ENCODE data around the gene TSFM. TPM values are rescaled to one million over a fixed set of nuclear protein-coding genes. Genes with fewer than 3 reads are reported as not detected.

TSFM gene
- total RNA-seq, 1 experiment from 2014 or later = 48.7 TPM

GRCh38 chr12:57813111-57813970 lies 30.8 kb downstream of the TSFM start:
- TF ChIP-seq NFATC4 (CRISPR knock-in tag; IDR thresholded peaks at IDR 0.05) = no peak
- TF ChIP-seq ZNF138 (CRISPR knock-in tag; conservative IDR thresholded peaks at IDR 0.05) = no peak
- TF ChIP-seq JUN (CRISPR knock-in tag; IDR thresholded peaks at IDR 0.05) = no peak
- TF ChIP-seq PRRX2 (CRISPR knock-in tag; IDR thresholded peaks at IDR 0.05) = no peak
- TF ChIP-seq ATF2 (CRISPR knock-in tag; IDR thresholded peaks at IDR 0.05; ENCODE audit: borderline replicate concordance, low read depth) = no peak
- no peak for TF ChIP-seq RELA (CRISPR knock-in tag; IDR thresholded peaks at IDR 0.05; ENCODE audit: borderline replicate concordance)
- TF ChIP-seq NFYB (CRISPR knock-in tag; conservative IDR thresholded peaks at IDR 0.05; ENCODE audit: low read depth) = no peak
- no peak for TF ChIP-seq ELF4 (CRISPR knock-in tag; IDR thresholded peaks at IDR 0.05; ENCODE audit: low read depth)
- TF ChIP-seq STAT6 (CRISPR knock-in tag; conservative IDR thresholded peaks at IDR 0.05; ENCODE audit: low read depth) = no peak
- TF ChIP-seq MYBL2 (CRISPR knock-in tag; IDR thresholded peaks at IDR 0.05) = no peak
- no peak for TF ChIP-seq ATF1 (CRISPR knock-in tag; IDR thresholded peaks at IDR 0.05)
- TF ChIP-seq HMGA2 (CRISPR knock-in tag; IDR thresholded peaks at IDR 0.05) = no peak
- no peak for TF ChIP-seq ZBTB43 (CRISPR knock-in tag; IDR thresholded peaks at IDR 0.05)
- Mint-ChIP-seq H3K9me3 (no peaks in the 10 kb centered on the region), H3K27ac (no peak overlapping the region), H3K4me3 (no peak overlapping the region), H3K4me1 (peaks cover 8% of the 10 kb centered on the region; the same call in 1 of the 2 replicates), H3K27me3 (ENCODE audit: low read depth) (no peaks in the 10 kb centered on the region; the same call in 1 of the 2 replicates), H3K36me3 (no peaks in the 10 kb centered on the region)
- DNase-seq (ENCODE audit: low spot score) (no peak), ATAC-seq (no peak)
- ChIA-PET CTCF (interaction anchor here (0.9 to 4.7 kb wide), 2 partner anchors 11 to 24 kb away, joined by 3 to 60 read pairs; no protein-coding TSS in a partner anchor), POLR2A (interaction anchor here (0.9 kb wide), 1 partner anchor 33 kb away, joined by 3 read pairs; the partner anchor contains the start of gene CTDSP2)

- POLR2A ChIA-PET = interaction anchor here (0.9 kb wide), 1 partner anchor 33 kb away, joined by 3 read pairs; the partner anchor contains the start of gene CTDSP2
- Mint-ChIP-seq H3K27me3 (ENCODE audit: low read depth) (no peaks in the 10 kb centered on the region; the same call in 1 of the 2 replicates), H3K4me1 (peaks cover 8% of the 10 kb centered on the region; the same call in 1 of the 2 replicates), H3K4me3 (0 out of 2 replicates have a peak overlapping the region, but pooled peaks have one; percentile 33), H3K27ac (no peak overlapping the region), H3K9me3 (no peaks in the 10 kb centered on the region), H3K36me3 (no peaks in the 10 kb centered on the region)
- TF ChIP-seq GABPB1 (CRISPR knock-in tag; IDR thresholded peaks at IDR 0.05) = peak; percentile 96
- TF ChIP-seq E2F1 (CRISPR knock-in tag; IDR thresholded peaks at IDR 0.05) = no peak
- CTCF ChIA-PET = interaction anchor here (0.9 to 4.7 kb wide), 9 partner anchors 12 to 99 kb away, joined by 3 to 60 read pairs (median 8); partner anchors contain the start of gene TSFM
- ATAC-seq (no peak; the same call in 1 of the 2 replicates), DNase-seq (ENCODE audit: low spot score) (no peak)
These were observed 31.6 kb downstream of the TSFM start for GRCh38 chr12:57813971-57814772.
